Activated CD8-positive, alpha-beta memory T cell treated with anti-CD3 and anti-CD28 coated beads, Interleukin-2, amount 10 ng/mL, durations not matched to agents 7 days and 5 days (primary cell): Measurements from ENCODE around the gene PEX10. TPM values are rescaled to one million over a fixed set of nuclear protein-coding genes. Genes with fewer than 3 reads are reported as not detected.
"Not testable (repeated sequence)": the region's sequence is repeated elsewhere in the genome, so short reads cannot be mapped to it uniquely, and the experiment has no call there.

Experiments used
- ATAC-seq: fragments of 150-1000 bp; cut with Tn5 transposase; one replicate; pipeline ENCODE4 v1.10.0; 2021; ENCODE audit warnings: moderate library complexity
- CTCF ChIA-PET: fragments of 350-600 bp; sonication (Branson Sonifier 250); formaldehyde crosslinking; loops from one replicate; lab custom pipeline; 2021; ENCODE audit warnings: antibody characterized with exemption; lab: Charles Lee
- DNase-seq: peaks from one replicate; pipeline ENCODE4 v3.0.0-alpha.2; 2020
- H3K27ac Mint-ChIP-seq: one replicate; pipeline ENCODE4 v1.8.0; 2021; ENCODE audit warnings: mild to moderate bottlenecking, mixed read lengths
- H3K27me3 Mint-ChIP-seq: one replicate; pipeline ENCODE4 v1.8.0; 2021; ENCODE audit warnings: mixed read lengths
- H3K36me3 Mint-ChIP-seq: one replicate; pipeline ENCODE4 v1.8.0; 2021; ENCODE audit warnings: mild to moderate bottlenecking, mixed read lengths
- H3K4me1 Mint-ChIP-seq: one replicate; pipeline ENCODE4 v1.8.0; 2021; ENCODE audit warnings: mixed read lengths
- H3K4me3 Mint-ChIP-seq: one replicate; pipeline ENCODE4 v1.8.0; 2021; ENCODE audit warnings: mild to moderate bottlenecking, moderate library complexity, mixed read lengths
- H3K9me3 Mint-ChIP-seq: one replicate; pipeline ENCODE4 v1.8.0; 2022; ENCODE audit warnings: low read depth, mixed read lengths
- total RNA-seq, 2 experiments: library from RNA; stranded (reverse); gene quantifications; one replicate each; pipeline ENCODE4 v1.2.3, GENCODE V29; 2021

The PEX10 gene
- 10 to 100 TPM in 1 of 2 experiments, 1 to 10 TPM in 1; 8.7 to 12.3 TPM for total RNA-seq

GRCh38 chr1:2412395-2412772 is at the start of gene PEX10:
Gene PEX10 (minus strand): TSS chr1:2412564. CDS start chr1:2412502, 62 bp downstream.
- peak within 1 kb of the TSS; percentile 81 for H3K4me3 Mint-ChIP-seq
- peak within 1 kb of the TSS; percentile 95 for H3K27ac Mint-ChIP-seq
- no peaks in the 10 kb centered on the region for H3K36me3 Mint-ChIP-seq
- ATAC-seq = peak; percentile 88
- H3K4me1 Mint-ChIP-seq = peaks cover 43% of the 10 kb centered on the region
- no peaks in the 10 kb centered on the region for H3K27me3 Mint-ChIP-seq
- peak; percentile 99 for DNase-seq
- CTCF ChIA-PET = interaction anchor here (0.9 to 1.8 kb wide), 6 partner anchors 112 to 217 kb away, joined by 3 to 19 read pairs (median 6); partner anchors contain the start of gene FAAP20
- H3K9me3 Mint-ChIP-seq = no peaks in the 10 kb centered on the region

GRCh38 chr1:2460996-2461751 is 48.8 kb upstream of the PEX10 start:
- H3K27ac Mint-ChIP-seq = no peak overlapping the region
- CTCF ChIA-PET = interaction anchor here (1.6 kb wide), 1 partner anchor 45 kb away, joined by 3 read pairs; no protein-coding TSS in a partner anchor
- H3K27me3 Mint-ChIP-seq = no peaks in the 10 kb centered on the region
- no peaks in the 10 kb centered on the region for H3K4me1 Mint-ChIP-seq
- H3K9me3 Mint-ChIP-seq = no peaks in the 10 kb centered on the region
- DNase-seq (no peak), ATAC-seq (no peak)
- no peaks in the 10 kb centered on the region for H3K36me3 Mint-ChIP-seq
- no peak overlapping the region for H3K4me3 Mint-ChIP-seq

GRCh38 chr1:2460203-2460602 is 47.8 kb upstream of the PEX10 start:
- no peak overlapping the region for H3K27ac Mint-ChIP-seq
- ATAC-seq (no peak), DNase-seq (no peak)
- no peaks in the 10 kb centered on the region for H3K27me3 Mint-ChIP-seq
- no peaks in the 10 kb centered on the region for H3K9me3 Mint-ChIP-seq
- no peaks in the 10 kb centered on the region for H3K4me1 Mint-ChIP-seq
- H3K4me3 Mint-ChIP-seq = no peak overlapping the region
- CTCF ChIA-PET = interaction anchor here (1.6 kb wide), 1 partner anchor 46 kb away, joined by 3 read pairs; no protein-coding TSS in a partner anchor
- H3K36me3 Mint-ChIP-seq = no peaks in the 10 kb centered on the region

- no peaks in the 10 kb centered on the region for H3K36me3 Mint-ChIP-seq
- no peaks in the 10 kb centered on the region for H3K4me1 Mint-ChIP-seq
- H3K27ac Mint-ChIP-seq = no peak overlapping the region
- H3K4me3 Mint-ChIP-seq = no peak overlapping the region
- no peaks in the 10 kb centered on the region for H3K9me3 Mint-ChIP-seq
- no peak for DNase-seq
- CTCF ChIA-PET = no interaction called here
- H3K27me3 Mint-ChIP-seq = no peaks in the 10 kb centered on the region
- no peak for ATAC-seq
Observed at GRCh38 chr1:2459757-2460156, 47.4 kb upstream of the PEX10 start.

- DNase-seq, CTCF ChIA-PET, H3K27ac Mint-ChIP-seq, H3K27me3 Mint-ChIP-seq, ATAC-seq, H3K9me3 Mint-ChIP-seq, H3K36me3 Mint-ChIP-seq, H3K4me1 Mint-ChIP-seq, H3K4me3 Mint-ChIP-seq: not testable (repeated sequence)
Observed at GRCh38 chr1:2459102-2459753, 46.9 kb upstream of the PEX10 start.

GRCh38 chr1:2458687-2459086 is 46.3 kb upstream of the PEX10 start:
- Mint-ChIP-seq H3K27me3 (no peaks in the 10 kb centered on the region), H3K9me3 (no peaks in the 10 kb centered on the region), H3K4me3 (no peak overlapping the region), H3K27ac (no peak overlapping the region), H3K4me1 (no peaks in the 10 kb centered on the region), H3K36me3 (no peaks in the 10 kb centered on the region)
- CTCF ChIA-PET = no interaction called here
- ATAC-seq = no peak
- no peak for DNase-seq

- CTCF ChIA-PET = no interaction called here
- no peaks in the 10 kb centered on the region for H3K9me3 Mint-ChIP-seq
- H3K4me1 Mint-ChIP-seq = no peaks in the 10 kb centered on the region
- DNase-seq (no peak), ATAC-seq (no peak)
- no peak overlapping the region for H3K4me3 Mint-ChIP-seq
- H3K36me3 Mint-ChIP-seq = no peaks in the 10 kb centered on the region
- H3K27me3 Mint-ChIP-seq = no peaks in the 10 kb centered on the region
- no peak overlapping the region for H3K27ac Mint-ChIP-seq
Observed at GRCh38 chr1:2457444-2457843, 45.1 kb upstream of the PEX10 start.

GRCh38 chr1:2455757-2456156 is 43.4 kb upstream of the PEX10 start:
- no peaks in the 10 kb centered on the region for H3K36me3 Mint-ChIP-seq
- CTCF ChIA-PET = interaction anchor here (1.2 kb wide), 1 partner anchor 261 kb away, joined by 3 read pairs; the partner anchor contains the start of gene FAAP20
- no peaks in the 10 kb centered on the region for H3K27me3 Mint-ChIP-seq
- H3K4me1 Mint-ChIP-seq = no peaks in the 10 kb centered on the region
- no peak for DNase-seq
- H3K9me3 Mint-ChIP-seq = no peaks in the 10 kb centered on the region
- H3K4me3 Mint-ChIP-seq = no peak overlapping the region
- ATAC-seq = no peak
- no peak overlapping the region for H3K27ac Mint-ChIP-seq

- no peaks in the 10 kb centered on the region for H3K4me1 Mint-ChIP-seq
- H3K27me3 Mint-ChIP-seq = no peaks in the 10 kb centered on the region
- H3K9me3 Mint-ChIP-seq = no peaks in the 10 kb centered on the region
- CTCF ChIA-PET = no interaction called here
- ATAC-seq = no peak
- DNase-seq = no peak
- H3K4me3 Mint-ChIP-seq = no peak overlapping the region
- no peaks in the 10 kb centered on the region for H3K36me3 Mint-ChIP-seq
- H3K27ac Mint-ChIP-seq = no peak overlapping the region
Observed at GRCh38 chr1:2454227-2454626, 41.9 kb upstream of the PEX10 start.

GRCh38 chr1:2452932-2453315 is 40.6 kb upstream of the PEX10 start:
- H3K9me3 Mint-ChIP-seq = no peaks in the 10 kb centered on the region
- CTCF ChIA-PET = no interaction called here
- DNase-seq (no peak), ATAC-seq (no peak)
- H3K36me3 Mint-ChIP-seq = no peaks in the 10 kb centered on the region
- H3K27ac Mint-ChIP-seq = no peak overlapping the region
- no peak overlapping the region for H3K4me3 Mint-ChIP-seq
- H3K4me1 Mint-ChIP-seq = no peaks in the 10 kb centered on the region
- H3K27me3 Mint-ChIP-seq = no peaks in the 10 kb centered on the region

- CTCF ChIA-PET = no interaction called here
- Mint-ChIP-seq H3K27me3 (no peaks in the 10 kb centered on the region), H3K36me3 (no peaks in the 10 kb centered on the region), H3K4me3 (no peak overlapping the region), H3K9me3 (no peaks in the 10 kb centered on the region), H3K4me1 (no peaks in the 10 kb centered on the region), H3K27ac (no peak overlapping the region)
- ATAC-seq (no peak), DNase-seq (no peak)
Observed at GRCh38 chr1:2452201-2452931, 40.0 kb upstream of the PEX10 start.

GRCh38 chr1:2451741-2452140 is 39.4 kb upstream of the PEX10 start:
- no peak for ATAC-seq
- H3K4me3 Mint-ChIP-seq = no peak overlapping the region
- no peaks in the 10 kb centered on the region for H3K4me1 Mint-ChIP-seq
- no peak for DNase-seq
- H3K27me3 Mint-ChIP-seq = no peaks in the 10 kb centered on the region
- no peaks in the 10 kb centered on the region for H3K36me3 Mint-ChIP-seq
- CTCF ChIA-PET = no interaction called here
- no peak overlapping the region for H3K27ac Mint-ChIP-seq
- no peaks in the 10 kb centered on the region for H3K9me3 Mint-ChIP-seq

GRCh38 chr1:2449636-2450454 is 37.5 kb upstream of the PEX10 start:
- H3K36me3 Mint-ChIP-seq = no peaks in the 10 kb centered on the region
- H3K27me3 Mint-ChIP-seq = peaks cover 6% of the 10 kb centered on the region
- CTCF ChIA-PET = no interaction called here
- H3K27ac Mint-ChIP-seq = no peak overlapping the region
- ATAC-seq = peak; percentile 31
- DNase-seq = no peak
- no peak overlapping the region for H3K4me3 Mint-ChIP-seq
- H3K9me3 Mint-ChIP-seq = no peaks in the 10 kb centered on the region
- no peaks in the 10 kb centered on the region for H3K4me1 Mint-ChIP-seq
